ENCODE measurements around the gene FNDC3B.

DNA sequence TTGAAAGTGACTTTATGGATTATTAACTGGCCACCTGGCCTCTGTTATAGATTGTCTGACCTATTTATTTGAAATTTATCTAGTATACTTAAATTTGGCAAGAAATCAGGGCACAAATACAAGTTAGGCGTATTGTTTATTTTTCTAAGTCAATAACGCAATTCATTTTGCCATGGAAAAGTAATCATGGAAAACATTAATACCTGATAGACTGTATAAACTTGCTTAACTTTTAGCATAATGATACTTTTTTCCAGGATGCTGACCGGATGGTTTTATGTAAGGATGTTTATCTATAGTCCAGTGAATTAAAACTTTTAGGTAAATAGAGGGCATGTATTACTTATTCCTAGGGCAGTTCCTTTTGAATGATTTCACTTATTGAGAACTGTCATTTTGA lies 20.2 kb downstream of the FNDC3B start:
- TF ChIP-seq, protein P1, sequence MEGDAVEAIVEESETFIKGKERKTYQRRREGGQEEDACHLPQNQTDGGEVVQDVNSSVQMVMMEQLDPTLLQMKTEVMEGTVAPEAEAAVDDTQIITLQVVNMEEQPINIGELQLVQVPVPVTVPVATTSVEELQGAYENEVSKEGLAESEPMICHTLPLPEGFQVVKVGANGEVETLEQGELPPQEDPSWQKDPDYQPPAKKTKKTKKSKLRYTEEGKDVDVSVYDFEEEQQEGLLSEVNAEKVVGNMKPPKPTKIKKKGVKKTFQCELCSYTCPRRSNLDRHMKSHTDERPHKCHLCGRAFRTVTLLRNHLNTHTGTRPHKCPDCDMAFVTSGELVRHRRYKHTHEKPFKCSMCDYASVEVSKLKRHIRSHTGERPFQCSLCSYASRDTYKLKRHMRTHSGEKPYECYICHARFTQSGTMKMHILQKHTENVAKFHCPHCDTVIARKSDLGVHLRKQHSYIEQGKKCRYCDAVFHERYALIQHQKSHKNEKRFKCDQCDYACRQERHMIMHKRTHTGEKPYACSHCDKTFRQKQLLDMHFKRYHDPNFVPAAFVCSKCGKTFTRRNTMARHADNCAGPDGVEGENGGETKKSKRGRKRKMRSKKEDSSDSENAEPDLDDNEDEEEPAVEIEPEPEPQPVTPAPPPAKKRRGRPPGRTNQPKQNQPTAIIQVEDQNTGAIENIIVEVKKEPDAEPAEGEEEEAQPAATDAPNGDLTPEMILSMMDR (tag by site-specific recombination; IDR thresholded peaks at IDR 0.05), result no peak
- TF ChIP-seq KLF1 (tag by site-specific recombination; IDR thresholded peaks at IDR 0.05) (no peak), ZNF138 (tag by site-specific recombination; IDR thresholded peaks at IDR 0.05; ENCODE audit: borderline replicate concordance) (no peak), TSHZ1 (tag by site-specific recombination; IDR thresholded peaks at IDR 0.05; ENCODE audit: borderline replicate concordance) (no peak), REPIN1 (tag by site-specific recombination; IDR thresholded peaks at IDR 0.05; ENCODE audit: low read depth) (no peak), ZNF747 (tag by site-specific recombination; IDR thresholded peaks at IDR 0.05) (no peak), ZNF660 (tag by site-specific recombination; IDR thresholded peaks at IDR 0.05) (no peak), BCL11A (tag by site-specific recombination; IDR thresholded peaks at IDR 0.05; ENCODE audit: low read depth) (no peak), ZFP37 (tag by site-specific recombination; IDR thresholded peaks at IDR 0.05) (no peak), ZNF23 (tag by site-specific recombination; IDR thresholded peaks at IDR 0.05; ENCODE audit: borderline replicate concordance) (no peak), ZFP3 (tag by site-specific recombination; IDR thresholded peaks at IDR 0.05; ENCODE audit: low read depth) (no peak), ZNF398 (tag by site-specific recombination; IDR thresholded peaks at IDR 0.05) (no peak)
- TF ChIP-seq, protein P2, sequence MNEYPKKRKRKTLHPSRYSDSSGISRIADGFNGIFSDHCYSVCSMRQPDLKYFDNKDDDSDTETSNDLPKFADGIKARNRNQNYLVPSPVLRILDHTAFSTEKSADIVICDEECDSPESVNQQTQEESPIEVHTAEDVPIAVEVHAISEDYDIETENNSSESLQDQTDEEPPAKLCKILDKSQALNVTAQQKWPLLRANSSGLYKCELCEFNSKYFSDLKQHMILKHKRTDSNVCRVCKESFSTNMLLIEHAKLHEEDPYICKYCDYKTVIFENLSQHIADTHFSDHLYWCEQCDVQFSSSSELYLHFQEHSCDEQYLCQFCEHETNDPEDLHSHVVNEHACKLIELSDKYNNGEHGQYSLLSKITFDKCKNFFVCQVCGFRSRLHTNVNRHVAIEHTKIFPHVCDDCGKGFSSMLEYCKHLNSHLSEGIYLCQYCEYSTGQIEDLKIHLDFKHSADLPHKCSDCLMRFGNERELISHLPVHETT (tag by site-specific recombination; IDR thresholded peaks at IDR 0.05), result no peak
